ENCODE data around the gene IDUA.

DNA sequence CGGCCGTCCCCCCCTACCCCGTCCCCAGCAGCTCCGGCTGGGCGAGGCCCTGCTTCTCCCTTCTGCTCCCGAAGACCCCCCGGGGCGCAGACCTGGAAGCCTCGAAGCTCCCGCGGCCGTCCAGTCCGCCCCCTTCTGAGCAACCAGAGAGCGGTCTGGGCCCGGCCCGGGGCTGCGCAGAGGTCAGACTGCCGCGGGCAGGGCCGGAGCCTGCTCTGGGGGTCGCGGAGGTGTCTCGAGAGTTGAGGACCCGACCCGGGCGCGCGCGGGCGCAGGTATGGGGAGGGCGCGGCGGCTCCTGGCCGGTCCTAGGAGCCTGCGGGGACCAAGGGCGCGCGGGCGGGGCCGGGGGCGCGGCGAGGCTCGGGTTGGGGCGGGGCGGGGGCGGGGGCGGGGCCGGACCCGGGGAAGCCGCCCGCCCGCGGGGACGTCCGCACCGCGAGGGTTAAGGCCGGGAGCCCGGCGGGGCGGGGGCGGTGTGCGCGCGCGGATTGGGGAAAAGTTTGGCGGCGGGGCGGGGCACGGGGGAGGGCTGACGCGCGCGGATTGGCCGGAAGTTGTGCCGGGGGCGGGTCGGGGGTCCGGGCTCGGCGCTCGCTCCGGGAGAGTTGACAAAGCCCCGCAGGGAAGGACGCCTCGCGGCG is 24.3 kb downstream of the IDUA start, which contains the start of gene FGFRL1:
- TF ChIP-seq EZH2 (optimal IDR thresholded peaks at IDR 0.05; ENCODE audit: low read depth, low read length): no peak
- no peak for TF ChIP-seq EZH2phosphoT487 (IDR thresholded peaks at IDR 0.05; ENCODE audit: low read length)
- TF ChIP-seq, protein P1, sequence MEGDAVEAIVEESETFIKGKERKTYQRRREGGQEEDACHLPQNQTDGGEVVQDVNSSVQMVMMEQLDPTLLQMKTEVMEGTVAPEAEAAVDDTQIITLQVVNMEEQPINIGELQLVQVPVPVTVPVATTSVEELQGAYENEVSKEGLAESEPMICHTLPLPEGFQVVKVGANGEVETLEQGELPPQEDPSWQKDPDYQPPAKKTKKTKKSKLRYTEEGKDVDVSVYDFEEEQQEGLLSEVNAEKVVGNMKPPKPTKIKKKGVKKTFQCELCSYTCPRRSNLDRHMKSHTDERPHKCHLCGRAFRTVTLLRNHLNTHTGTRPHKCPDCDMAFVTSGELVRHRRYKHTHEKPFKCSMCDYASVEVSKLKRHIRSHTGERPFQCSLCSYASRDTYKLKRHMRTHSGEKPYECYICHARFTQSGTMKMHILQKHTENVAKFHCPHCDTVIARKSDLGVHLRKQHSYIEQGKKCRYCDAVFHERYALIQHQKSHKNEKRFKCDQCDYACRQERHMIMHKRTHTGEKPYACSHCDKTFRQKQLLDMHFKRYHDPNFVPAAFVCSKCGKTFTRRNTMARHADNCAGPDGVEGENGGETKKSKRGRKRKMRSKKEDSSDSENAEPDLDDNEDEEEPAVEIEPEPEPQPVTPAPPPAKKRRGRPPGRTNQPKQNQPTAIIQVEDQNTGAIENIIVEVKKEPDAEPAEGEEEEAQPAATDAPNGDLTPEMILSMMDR (IDR thresholded peaks at IDR 0.05; ENCODE audit: low read length): no peak
